NCI-H82 treated with DMSO at 0.1 percent for 48 hours (cell line): ENCODE data around the gene SEC14L1.
"Not testable (repeated sequence)": the region's sequence is repeated elsewhere in the genome, so short reads cannot be mapped to it uniquely, and the experiment has no call there.

ENCODE experiments used
- DNase-seq: peaks from one replicate; lab custom pipeline; 2025; ENCODE audit not compliant: unreplicated experiment; lab: John Stamatoyannopoulos, UW

SEC14L1 gene

DNA sequence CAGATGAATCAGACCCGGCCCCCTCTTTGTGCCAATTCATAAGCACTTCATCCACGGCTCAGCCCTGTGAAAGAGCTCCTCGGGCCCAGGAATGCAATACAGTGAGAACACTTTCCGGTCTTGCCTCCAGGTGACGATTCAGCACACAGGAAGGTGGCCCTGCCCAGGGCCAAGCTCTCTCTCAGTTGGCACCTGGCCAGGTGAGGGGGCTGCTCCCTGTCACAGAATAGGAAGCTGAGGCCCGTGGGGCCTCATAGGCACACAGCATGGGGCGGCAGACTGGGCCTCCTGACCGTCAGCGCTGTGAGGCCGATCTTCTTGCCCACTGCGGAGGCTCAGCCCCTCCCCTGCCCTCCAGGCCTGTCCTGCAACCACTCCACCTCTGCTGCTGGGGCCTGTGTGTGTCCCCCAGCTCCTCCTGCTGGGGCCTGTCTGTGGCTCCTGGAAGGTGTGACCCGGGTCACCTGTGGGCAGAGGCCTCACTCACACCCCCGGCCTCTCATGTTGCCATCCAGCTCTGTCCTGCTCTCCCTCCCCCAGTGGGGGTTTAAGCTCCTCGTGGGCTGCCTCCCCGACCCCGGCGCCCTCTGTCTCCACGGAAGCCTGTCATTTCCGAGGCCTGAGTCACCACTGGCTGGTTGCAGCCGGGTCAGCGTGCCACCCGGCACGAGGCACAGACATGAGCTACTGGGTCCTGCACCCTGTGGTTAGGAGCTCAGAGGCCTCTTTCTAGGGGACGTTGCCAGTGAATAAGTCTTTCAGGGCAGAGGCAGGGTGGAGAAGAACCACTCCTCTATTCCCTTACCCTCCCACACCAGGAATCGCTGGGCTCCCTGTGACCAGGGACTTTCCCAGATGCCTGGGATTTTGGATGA, 114.4 kb downstream of the SEC14L1 start:
- DNase-seq: no peak

DNA sequence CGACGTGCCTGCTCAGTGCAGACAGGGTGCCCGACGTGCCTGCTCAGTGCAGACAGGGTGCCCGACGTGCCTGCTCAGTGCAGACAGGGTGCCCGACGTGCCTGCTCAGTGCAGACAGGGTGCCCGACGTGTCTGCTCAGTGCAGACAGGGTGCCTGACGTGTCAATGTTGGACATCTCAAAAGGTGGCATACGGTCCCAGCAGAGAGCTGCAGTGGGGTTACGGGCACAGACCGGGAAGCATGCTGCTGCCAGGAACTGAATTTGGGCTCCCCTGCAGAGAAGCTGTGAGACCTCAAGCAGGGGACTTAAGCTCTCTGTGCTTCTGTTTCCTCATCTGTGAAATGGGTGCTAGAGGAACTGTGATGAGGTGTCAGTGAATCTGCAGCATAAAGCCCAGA, 115.2 kb downstream of the SEC14L1 start:
- DNase-seq: not testable (repeated sequence)

DNA sequence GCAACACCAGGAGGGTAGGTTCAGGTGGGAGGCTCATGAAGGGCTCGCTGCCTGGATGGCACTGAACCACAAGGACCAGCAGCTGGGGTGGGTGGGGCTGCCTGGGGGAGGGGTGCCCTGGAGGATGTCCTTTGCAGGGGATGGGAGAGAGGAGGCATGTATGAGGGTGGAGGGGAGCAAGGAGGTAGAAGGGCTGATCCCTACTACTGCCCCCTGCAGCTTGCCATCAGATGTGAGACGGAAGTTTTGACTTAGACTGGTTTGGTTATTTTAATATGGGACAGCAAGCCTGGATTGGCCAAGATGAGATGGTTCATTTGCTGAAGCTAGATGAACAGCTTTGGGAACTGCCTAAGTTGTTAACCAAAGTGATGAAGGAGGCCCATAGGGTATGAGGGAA, 115.9 kb downstream of the SEC14L1 start:
- DNase-seq: no peak

DNA sequence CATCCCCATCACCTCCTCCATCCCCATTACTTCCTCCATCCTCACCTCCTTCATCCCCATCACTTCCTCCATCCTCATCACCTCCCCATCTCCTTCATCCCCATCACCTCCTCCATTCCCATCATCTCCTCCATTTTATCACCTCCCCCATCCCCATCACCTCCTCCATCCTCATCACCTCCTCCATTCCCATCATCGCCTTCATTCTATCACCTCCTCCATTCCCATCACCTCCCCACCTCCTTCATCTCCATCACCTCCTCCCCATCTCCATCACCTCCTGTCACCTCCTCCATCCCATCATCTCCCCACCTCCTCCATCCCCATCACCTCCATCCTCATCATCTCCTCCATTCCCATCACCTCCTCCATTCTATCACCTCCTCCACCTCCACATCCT, 116.4 kb downstream of the SEC14L1 start:
- DNase-seq: no peak

DNA sequence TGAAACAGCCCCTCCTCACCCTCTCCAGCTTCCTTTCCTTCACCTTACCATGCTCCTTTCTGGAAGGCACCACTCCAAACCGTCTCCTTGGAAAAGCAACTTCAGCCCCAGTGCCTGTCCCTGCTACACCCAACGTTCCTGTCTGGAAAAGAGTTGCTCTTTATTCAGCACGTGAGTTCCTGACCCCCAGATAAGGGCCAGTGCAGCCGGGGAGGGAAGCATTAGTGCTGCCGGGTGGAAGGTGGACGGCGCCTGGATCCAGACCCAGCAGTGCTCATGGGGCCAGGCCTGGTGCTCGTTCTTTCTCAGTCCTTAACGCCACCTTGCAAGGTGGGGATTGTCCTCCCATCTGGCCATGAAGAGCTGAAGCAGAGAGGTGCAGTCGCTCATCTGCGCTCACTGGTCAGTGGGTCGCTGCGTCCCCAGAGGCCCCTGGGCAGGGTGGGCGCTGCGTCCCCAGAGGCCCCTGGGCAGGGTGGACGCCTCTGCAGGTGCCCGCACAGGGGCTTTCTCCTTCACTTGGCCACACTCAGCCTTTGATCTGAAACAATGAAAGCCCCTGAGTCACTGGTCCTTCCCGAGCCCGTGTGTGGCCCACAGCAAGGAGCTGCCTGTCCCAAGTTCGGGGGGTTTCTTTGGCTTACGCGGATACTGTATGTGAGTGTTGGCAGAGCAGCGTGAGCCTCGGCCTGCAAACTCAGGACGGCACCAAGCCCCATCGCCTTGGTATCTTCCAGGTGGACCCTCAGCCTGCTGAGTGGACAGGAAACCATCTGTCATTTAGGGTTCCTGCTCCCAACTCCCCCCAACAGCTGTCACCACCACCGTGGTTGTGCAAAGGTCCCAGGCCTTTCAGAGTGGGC, 117.1 kb downstream of the SEC14L1 start:
- DNase-seq: no peak

DNA sequence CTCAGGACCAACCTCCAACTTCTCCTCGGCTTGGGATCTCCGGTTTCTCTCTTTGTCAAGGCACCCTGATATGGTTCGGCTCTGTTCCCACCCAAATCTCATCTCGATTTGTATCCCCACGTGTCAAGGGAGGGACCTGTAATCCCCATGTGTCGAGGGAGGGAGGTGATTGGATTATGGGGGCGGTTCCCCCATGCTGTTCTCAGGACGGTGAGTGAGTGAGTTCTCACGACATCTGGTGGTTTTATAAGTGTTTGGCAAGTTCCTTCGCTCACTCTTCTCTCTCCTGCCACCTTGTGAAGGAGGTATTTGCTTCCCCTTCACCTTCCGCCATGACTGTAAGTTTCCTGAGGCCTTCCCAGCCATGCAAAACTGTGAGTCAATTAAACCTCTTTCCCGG, 117.9 kb downstream of the SEC14L1 start:
- DNase-seq: peak; percentile 74

DNA sequence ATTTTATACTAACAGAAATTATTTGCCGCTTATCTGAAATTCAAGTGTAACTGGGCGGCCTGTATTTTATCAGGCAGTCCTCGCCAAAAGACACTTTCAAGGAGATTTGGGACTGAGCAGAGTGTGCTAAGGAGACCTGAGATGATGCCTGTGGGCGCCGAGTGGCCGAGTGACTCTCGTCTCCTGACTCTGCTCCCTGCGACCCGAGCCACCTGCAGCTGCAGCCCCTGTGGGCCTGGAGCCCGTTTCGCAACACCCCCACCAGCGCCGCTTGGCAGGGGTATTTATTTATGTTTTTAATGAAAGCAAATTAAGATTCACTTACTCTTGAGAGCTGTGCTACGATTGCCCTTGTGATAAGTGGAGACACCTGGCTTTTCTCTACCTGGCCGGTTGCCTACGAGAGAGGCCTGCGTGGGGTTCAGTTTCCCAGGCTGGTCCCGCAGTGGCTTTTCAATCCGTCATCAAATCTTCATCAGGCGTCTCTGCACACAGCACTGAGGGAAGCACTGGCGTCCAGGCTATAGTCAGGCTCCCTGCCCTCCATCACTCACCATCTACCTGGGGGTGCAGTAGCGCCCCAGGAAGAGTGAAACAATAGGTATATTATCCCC, 124.0 kb downstream of the SEC14L1 start:
- DNase-seq: no peak

DNA sequence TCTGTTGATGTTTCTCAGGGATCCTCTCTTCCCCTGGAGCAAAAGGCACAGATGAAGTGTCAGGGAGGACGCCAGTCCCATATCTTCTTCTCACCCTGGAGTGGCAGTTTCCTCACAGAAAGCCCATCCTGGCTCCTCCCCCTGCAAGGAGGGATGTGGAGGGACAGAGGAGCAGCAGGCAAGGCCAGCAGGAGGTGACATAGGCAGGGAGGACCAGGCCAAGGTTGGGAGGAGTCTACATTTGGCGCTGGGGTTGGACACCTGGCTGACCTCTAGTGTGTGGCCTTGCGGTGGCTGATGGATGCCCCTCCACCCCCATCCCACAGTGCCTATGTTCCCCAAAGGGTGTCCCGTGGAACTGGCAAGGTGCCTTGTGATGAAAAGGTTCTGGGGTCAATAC, 125.4 kb downstream of the SEC14L1 start:
- DNase-seq: no peak
